ENCODE results near the gene CADM2. TPM values are rescaled to one million over a fixed set of nuclear protein-coding genes. Genes with fewer than 3 reads are reported as not detected.
A peak's percentile ranks its signal among the peaks of the same experiment; 100 is the strongest.

The CADM2 gene
- total RNA-seq, 4 donors from 2014 or later, result 0.13 to 4.3 (median 4.1) TPM

DNA sequence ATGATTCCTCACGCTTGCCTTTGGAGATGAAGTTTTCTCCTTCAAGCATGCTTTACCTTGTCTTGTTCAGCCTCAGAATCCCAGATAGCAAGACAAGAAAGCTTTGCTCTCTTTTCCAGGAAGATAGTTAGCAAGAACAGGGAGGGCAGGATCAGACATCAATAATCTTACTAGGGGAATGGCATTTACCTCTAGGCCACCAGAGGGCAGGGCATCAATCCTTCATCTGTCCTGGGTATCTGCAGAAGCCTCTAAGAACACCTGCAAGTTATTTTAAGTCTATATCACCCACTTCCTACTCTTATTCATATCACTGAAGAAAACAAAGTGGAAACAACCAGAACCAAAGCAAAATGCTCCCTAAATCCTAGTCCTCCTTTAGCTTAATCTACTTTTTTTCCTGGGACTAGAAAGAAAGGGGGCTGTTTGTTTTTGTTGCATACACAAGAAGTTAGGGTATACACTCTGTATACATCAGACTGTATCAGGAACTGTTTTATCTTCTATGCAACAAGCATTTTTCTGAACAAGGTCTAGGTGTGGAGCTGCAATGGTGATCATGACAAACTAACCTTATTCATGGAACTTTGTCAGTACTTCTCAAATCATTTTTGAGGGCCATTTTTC is 862.5 kb downstream of the CADM2 start:
- no peaks in the 10 kb centered on the region for H3K9me3 ChIP-seq
- no peaks in the 10 kb centered on the region for H3K36me3 ChIP-seq
- H3K4me1 ChIP-seq, result no peaks in the 10 kb centered on the region
- H3K27ac ChIP-seq, result no peak overlapping the region
- H3K27me3 ChIP-seq, result no peaks in the 10 kb centered on the region
- 63 to 69% methylated on average over 1 of the region's 1 CpG for WGBS, 2 donors
- intact Hi-C loops (cut with DNase I), result no loop called here
- H3K4me3 ChIP-seq (replicated peaks in 1 of 3), result no peak overlapping the region
- peak; percentile 48 to 49 for DNase-seq
- no peak for TF ChIP-seq POLR2A (IDR thresholded peaks at IDR 0.05)
- TF ChIP-seq, protein P1, sequence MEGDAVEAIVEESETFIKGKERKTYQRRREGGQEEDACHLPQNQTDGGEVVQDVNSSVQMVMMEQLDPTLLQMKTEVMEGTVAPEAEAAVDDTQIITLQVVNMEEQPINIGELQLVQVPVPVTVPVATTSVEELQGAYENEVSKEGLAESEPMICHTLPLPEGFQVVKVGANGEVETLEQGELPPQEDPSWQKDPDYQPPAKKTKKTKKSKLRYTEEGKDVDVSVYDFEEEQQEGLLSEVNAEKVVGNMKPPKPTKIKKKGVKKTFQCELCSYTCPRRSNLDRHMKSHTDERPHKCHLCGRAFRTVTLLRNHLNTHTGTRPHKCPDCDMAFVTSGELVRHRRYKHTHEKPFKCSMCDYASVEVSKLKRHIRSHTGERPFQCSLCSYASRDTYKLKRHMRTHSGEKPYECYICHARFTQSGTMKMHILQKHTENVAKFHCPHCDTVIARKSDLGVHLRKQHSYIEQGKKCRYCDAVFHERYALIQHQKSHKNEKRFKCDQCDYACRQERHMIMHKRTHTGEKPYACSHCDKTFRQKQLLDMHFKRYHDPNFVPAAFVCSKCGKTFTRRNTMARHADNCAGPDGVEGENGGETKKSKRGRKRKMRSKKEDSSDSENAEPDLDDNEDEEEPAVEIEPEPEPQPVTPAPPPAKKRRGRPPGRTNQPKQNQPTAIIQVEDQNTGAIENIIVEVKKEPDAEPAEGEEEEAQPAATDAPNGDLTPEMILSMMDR (IDR thresholded peaks at IDR 0.05), result peak in 4 of 6 experiments; percentile 12 to 55 (median 43)

- TF ChIP-seq, protein P1 (IDR thresholded peaks at IDR 0.05), result no peak
- TF ChIP-seq POLR2A (IDR thresholded peaks at IDR 0.05), result no peak
- WGBS, 2 donors, result 26 to 27% methylated on average over 1 of the region's 1 CpG
- Histone ChIP-seq H3K36me3 (no peaks in the 10 kb centered on the region), H3K4me1 (peaks cover 5 to 7% of the 10 kb centered on the region in 2 donors), H3K27ac (no peak overlapping the region), H3K4me3 (replicated peaks in 1 of 3) (no peak overlapping the region), H3K27me3 (no peaks in the 10 kb centered on the region), H3K9me3 (no peaks in the 10 kb centered on the region)
- intact Hi-C loops (cut with DNase I), result no loop called here
- DNase-seq, result peak; percentile 2 to 12
Measured at GRCh38 chr3:85835857-85836440, 877.2 kb downstream of the CADM2 start.

- no peak for TF ChIP-seq POLR2A (IDR thresholded peaks at IDR 0.05)
- TF ChIP-seq, protein P1 (IDR thresholded peaks at IDR 0.05), result no peak
- Histone ChIP-seq H3K27ac (no peak overlapping the region), H3K4me3 (replicated peaks in 1 of 3) (no peak overlapping the region), H3K27me3 (no peaks in the 10 kb centered on the region), H3K9me3 (no peaks in the 10 kb centered on the region), H3K36me3 (no peaks in the 10 kb centered on the region), H3K4me1 (peaks cover 5 to 7% of the 10 kb centered on the region in 2 donors)
- DNase-seq, result no peak
- intact Hi-C loops (cut with DNase I), result no loop called here
- WGBS, 2 donors, result 78 to 87% methylated on average over 3 of the region's 3 CpGs
Measured at GRCh38 chr3:85837402-85837801, 878.6 kb downstream of the CADM2 start.

GRCh38 chr3:85838921-85839320 is 880.1 kb downstream of the CADM2 start:
- no peak for TF ChIP-seq POLR2A (IDR thresholded peaks at IDR 0.05)
- TF ChIP-seq, protein P1 (IDR thresholded peaks at IDR 0.05), result no peak
- no peak for DNase-seq
- Histone ChIP-seq H3K36me3 (no peaks in the 10 kb centered on the region), H3K27ac (no peak overlapping the region), H3K4me1 (peaks cover 5 to 7% of the 10 kb centered on the region in 2 donors), H3K27me3 (no peaks in the 10 kb centered on the region), H3K9me3 (no peaks in the 10 kb centered on the region), H3K4me3 (replicated peaks in 1 of 3) (no peak overlapping the region)
- WGBS, 2 donors, result 76 to 82% methylated on average over 1 of the region's 1 CpG
- intact Hi-C loops (cut with DNase I), result no loop called here

DNA sequence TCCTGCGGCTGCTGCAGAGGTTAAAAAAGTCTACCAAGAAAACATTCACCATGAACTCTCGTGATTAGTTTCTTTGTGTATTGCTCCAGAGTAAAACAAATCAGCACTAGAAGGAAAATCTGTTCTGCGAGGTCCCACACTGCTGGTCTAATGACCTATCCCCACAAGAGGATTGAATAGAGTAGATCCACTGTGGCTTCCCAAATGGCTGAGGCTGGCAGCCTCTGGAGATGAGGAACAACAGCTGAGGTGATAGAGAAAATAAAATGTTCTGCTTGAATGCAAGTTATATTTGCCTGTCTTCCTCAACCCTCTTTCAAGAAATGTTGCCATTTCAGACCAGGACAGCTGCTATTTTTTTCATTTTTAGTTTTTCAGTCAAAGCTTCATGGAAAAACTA is 883.3 kb downstream of the CADM2 start:
- no peak for DNase-seq
- WGBS, 2 donors, result 84 to 86% methylated on average over 3 of the region's 3 CpGs
- H3K27ac ChIP-seq, result no peak overlapping the region
- no peaks in the 10 kb centered on the region for H3K27me3 ChIP-seq
- intact Hi-C loops (cut with DNase I), result no loop called here
- no peaks in the 10 kb centered on the region for H3K9me3 ChIP-seq
- H3K4me3 ChIP-seq (replicated peaks in 1 of 3), result no peak overlapping the region
- TF ChIP-seq POLR2A (IDR thresholded peaks at IDR 0.05), result no peak
- TF ChIP-seq, protein P1 (IDR thresholded peaks at IDR 0.05), result no peak
- no peaks in the 10 kb centered on the region for H3K36me3 ChIP-seq
- no peaks in the 10 kb centered on the region for H3K4me1 ChIP-seq

Measured in thyroid gland (tissue), 4 donors.